DOHH2 (cell line): ENCODE results near the gene ELFN1.

Experiments
- H3F3A ChIP-seq: fragments of 200-600 bp; sonication (generic), shearing (Covaris generic); 2 replicates; pipeline ENCODE4 v1.6.0; 2016; ENCODE audit warnings: antibody characterized with exemption, mild to moderate bottlenecking; ENCODE audit not compliant: control insufficient read depth, insufficient read depth
- H3K27ac ChIP-seq: fragments of 200-600 bp; sonication (generic); 2 replicates; pipeline ENCODE4 v1.5.1; 2014; ENCODE audit warnings: low read depth, mild to moderate bottlenecking, low read length, moderate library complexity
- H3K27me3 ChIP-seq: fragments of 200-600 bp; sonication (generic); 2 replicates; pipeline ENCODE4 v1.6.1; 2014; ENCODE audit warnings: mild to moderate bottlenecking, low read length, mixed read lengths; ENCODE audit not compliant: control insufficient read depth
- H3K36me3 ChIP-seq: fragments of 200-600 bp; sonication (generic); 2 replicates; pipeline ENCODE4 v1.6.1; 2014; ENCODE audit warnings: mild to moderate bottlenecking, low read length, moderate library complexity, mixed read lengths; ENCODE audit not compliant: control insufficient read depth
- H3K4me1 ChIP-seq: fragments of 200-600 bp; sonication (generic); 2 replicates; pipeline ENCODE4 v1.6.1; 2014; ENCODE audit warnings: mild to moderate bottlenecking, low read length, mixed read lengths; ENCODE audit not compliant: control insufficient read depth
- H3K4me2 ChIP-seq: fragments of 200-600 bp; sonication (generic); 2 replicates; pipeline ENCODE4 v1.6.0; 2014; ENCODE audit warnings: mild to moderate bottlenecking, low read length, moderate library complexity
- H3K4me3 ChIP-seq: fragments of 200-600 bp; sonication (generic); 2 replicates; pipeline ENCODE4 v1.5.1; 2014; ENCODE audit warnings: mild to moderate bottlenecking, low read length, mixed read lengths
- H3K79me2 ChIP-seq: fragments of 200-600 bp; sonication (generic); 2 replicates; pipeline ENCODE4 v1.6.1; 2014; ENCODE audit warnings: mild to moderate bottlenecking, low read length, mixed read lengths; ENCODE audit not compliant: control insufficient read depth
- H3K9me2 ChIP-seq: fragments of 200-600 bp; sonication (generic); replicated peaks from 2 replicates; pipeline ENCODE4 v1.6.1; 2014; ENCODE audit warnings: mild to moderate bottlenecking, low read length, mixed read lengths; ENCODE audit not compliant: control insufficient read depth
- H3K9me3 ChIP-seq: fragments of 200-600 bp; sonication (generic); 2 replicates; pipeline ENCODE4 v1.6.1; 2014; ENCODE audit warnings: antibody characterized with exemption, low read length, mixed read lengths; ENCODE audit not compliant: control insufficient read depth, insufficient read depth
- H4K20me1 ChIP-seq: fragments of 200-600 bp; sonication (generic); 2 replicates; pipeline ENCODE4 v1.6.0; 2014; ENCODE audit warnings: low read depth, mild to moderate bottlenecking, antibody characterized with exemption, low read length, moderate library complexity; ENCODE audit not compliant: control insufficient read depth, insufficient read depth
- EZH2phosphoT487 ChIP-seq: fragments of 200-600 bp; sonication (generic); IDR thresholded peaks from 2 replicates; pipeline ENCODE4 v1.6.1; 2017; ENCODE audit warnings: borderline replicate concordance, mild to moderate bottlenecking, antibody characterized with exemption, low read length, moderate library complexity, mixed read lengths
- TF ChIP-seq, protein P1 (sequence below): fragments of 200-600 bp; sonication (generic); IDR thresholded peaks from one replicate; pipeline ENCODE4 v1.5.1; 2014; ENCODE audit warnings: antibody characterized with exemption, mild to moderate bottlenecking, low read depth, low read length; ENCODE audit not compliant: poor library complexity, severe bottlenecking

Gene ELFN1

DNA sequence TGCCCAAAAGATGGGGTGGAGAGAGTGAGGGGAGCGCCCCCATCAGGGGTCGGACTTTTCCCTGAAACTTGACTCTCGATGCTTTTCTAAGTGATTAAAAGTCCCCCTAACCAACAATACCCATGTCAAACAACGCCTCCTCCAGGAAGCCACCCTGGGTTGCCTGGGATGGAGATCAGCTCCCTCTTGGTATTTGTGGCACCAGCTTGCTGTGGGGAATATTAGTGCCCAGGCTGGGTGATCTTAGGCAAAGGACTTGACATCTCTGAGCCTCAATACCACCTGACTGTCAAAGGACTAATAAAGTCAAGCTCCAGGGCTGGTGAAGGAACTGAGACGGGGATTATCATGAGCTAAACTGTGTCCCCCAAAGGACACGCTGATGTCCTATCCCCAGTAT is 18.2 kb upstream of the ELFN1 start:
- Histone ChIP-seq H3K4me2 (no peak overlapping the region), H3K4me1 (no peaks in the 10 kb centered on the region)
- no peak for TF ChIP-seq EZH2phosphoT487
- TF ChIP-seq, protein P1, sequence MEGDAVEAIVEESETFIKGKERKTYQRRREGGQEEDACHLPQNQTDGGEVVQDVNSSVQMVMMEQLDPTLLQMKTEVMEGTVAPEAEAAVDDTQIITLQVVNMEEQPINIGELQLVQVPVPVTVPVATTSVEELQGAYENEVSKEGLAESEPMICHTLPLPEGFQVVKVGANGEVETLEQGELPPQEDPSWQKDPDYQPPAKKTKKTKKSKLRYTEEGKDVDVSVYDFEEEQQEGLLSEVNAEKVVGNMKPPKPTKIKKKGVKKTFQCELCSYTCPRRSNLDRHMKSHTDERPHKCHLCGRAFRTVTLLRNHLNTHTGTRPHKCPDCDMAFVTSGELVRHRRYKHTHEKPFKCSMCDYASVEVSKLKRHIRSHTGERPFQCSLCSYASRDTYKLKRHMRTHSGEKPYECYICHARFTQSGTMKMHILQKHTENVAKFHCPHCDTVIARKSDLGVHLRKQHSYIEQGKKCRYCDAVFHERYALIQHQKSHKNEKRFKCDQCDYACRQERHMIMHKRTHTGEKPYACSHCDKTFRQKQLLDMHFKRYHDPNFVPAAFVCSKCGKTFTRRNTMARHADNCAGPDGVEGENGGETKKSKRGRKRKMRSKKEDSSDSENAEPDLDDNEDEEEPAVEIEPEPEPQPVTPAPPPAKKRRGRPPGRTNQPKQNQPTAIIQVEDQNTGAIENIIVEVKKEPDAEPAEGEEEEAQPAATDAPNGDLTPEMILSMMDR: no peak

DNA sequence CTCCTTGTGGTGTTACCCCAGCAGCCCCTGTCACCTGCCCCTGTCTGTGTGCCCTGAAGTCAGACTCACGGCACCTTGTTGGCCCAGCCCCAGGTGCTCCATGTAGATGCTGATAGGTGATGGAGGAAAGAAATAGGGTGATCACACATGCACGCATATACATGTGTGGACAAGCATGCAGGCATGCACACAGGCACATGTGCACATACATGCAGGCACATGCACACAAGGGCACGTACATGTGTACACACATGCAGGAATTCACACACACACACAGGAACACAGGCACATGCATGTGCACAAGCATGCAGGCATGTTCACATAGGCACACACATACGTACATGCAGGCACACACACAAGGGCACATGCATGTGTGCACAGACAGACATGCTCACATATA is 16.6 kb upstream of the ELFN1 start:
- H3K9me3 ChIP-seq: no peaks in the 10 kb centered on the region
- TF ChIP-seq, protein P1: no peak
- no peak for TF ChIP-seq EZH2phosphoT487
- no peak overlapping the region for H3K27ac ChIP-seq
- no peak overlapping the region for H3K4me3 ChIP-seq
- H3F3A ChIP-seq: no peaks in the 10 kb centered on the region
- no peaks in the 10 kb centered on the region for H4K20me1 ChIP-seq
- H3K36me3 ChIP-seq: no peaks in the 10 kb centered on the region
- H3K79me2 ChIP-seq: no peaks in the 10 kb centered on the region
- H3K4me1 ChIP-seq: no peaks in the 10 kb centered on the region
- H3K4me2 ChIP-seq: no peak overlapping the region
- no peaks in the 10 kb centered on the region for H3K9me2 ChIP-seq
- H3K27me3 ChIP-seq: peaks cover 3% of the 10 kb centered on the region; the same call in 1 of the 2 replicates

More for the DNA sequence above, 18.2 kb upstream of the ELFN1 start:
- Histone ChIP-seq H3K9me3 (no peaks in the 10 kb centered on the region), H3K79me2 (no peaks in the 10 kb centered on the region), H3K9me2 (no peaks in the 10 kb centered on the region), H3K36me3 (no peaks in the 10 kb centered on the region), H3K27me3 (no peaks in the 10 kb centered on the region), H3K4me3 (no peak overlapping the region), H3F3A (no peaks in the 10 kb centered on the region), H4K20me1 (no peaks in the 10 kb centered on the region), H3K27ac (no peak overlapping the region)

DNA sequence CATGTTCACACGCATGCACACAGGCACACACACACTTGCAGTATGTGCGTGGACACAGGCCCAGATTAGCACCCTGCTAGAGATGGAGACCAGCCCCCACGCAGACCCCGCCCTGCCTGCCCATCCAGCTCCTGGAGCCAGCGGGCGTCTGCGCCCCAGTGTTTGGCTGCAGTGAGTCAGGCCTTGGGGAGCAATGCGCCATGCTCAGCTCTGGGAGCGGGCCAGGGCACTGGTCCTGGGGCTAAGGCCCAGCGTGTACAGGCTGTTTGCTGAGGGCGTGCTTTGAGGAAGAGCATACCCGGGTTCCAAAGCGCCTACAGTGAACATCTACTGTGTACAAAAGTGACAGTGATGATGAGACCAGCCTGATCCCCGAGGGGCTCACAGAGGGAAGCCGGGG is 16.0 kb upstream of the ELFN1 start:
- Histone ChIP-seq H3F3A (no peaks in the 10 kb centered on the region), H3K79me2 (no peaks in the 10 kb centered on the region), H3K36me3 (no peaks in the 10 kb centered on the region), H3K27ac (no peak overlapping the region), H4K20me1 (no peaks in the 10 kb centered on the region), H3K4me2 (no peak overlapping the region), H3K9me2 (no peaks in the 10 kb centered on the region), H3K27me3 (peaks cover 3% of the 10 kb centered on the region; the same call in 1 of the 2 replicates), H3K9me3 (no peaks in the 10 kb centered on the region), H3K4me1 (no peaks in the 10 kb centered on the region), H3K4me3 (no peak overlapping the region)
- TF ChIP-seq, protein P1: no peak
- no peak for TF ChIP-seq EZH2phosphoT487
